Esophagus squamous epithelium (tissue), 5 donors: ENCODE results near the gene SRMS. TPM values are rescaled to one million over a fixed set of nuclear protein-coding genes. Genes with fewer than 3 reads are reported as not detected.

ENCODE experiments used
- DNase-seq: peaks from one replicate; lab custom pipeline; 2025; lab: John Stamatoyannopoulos, UW
- H3K27ac ChIP-seq, 4 donors: fragments of 200-600 bp; sonication (generic); one replicate each; pipeline ENCODE4 v1.5.1; 2016 to 2019; ENCODE audit warnings: mild to moderate bottlenecking in 1 of 4
- H3K27me3 ChIP-seq, 4 donors: fragments of 200-600 bp; sonication (generic); 1 replicate in 3 of 4; 2 replicates in 1 of 4; pipeline versions ENCODE4 v1.5.1 to v1.6.0; 2017 to 2021; ENCODE audit warnings: antibody characterized with exemption in 1 of 4
- H3K36me3 ChIP-seq, 3 donors: fragments of 200-600 bp; sonication (generic); one replicate each; pipeline ENCODE4 v1.5.1; 2016 to 2019
- H3K4me1 ChIP-seq, 3 donors: fragments of 200-600 bp; sonication (generic); one replicate each; pipeline ENCODE4 v1.5.1; 2017 to 2019
- H3K4me3 ChIP-seq, 4 donors: fragments of 200-600 bp; sonication (generic); 1 replicate in 3 of 4; 2 replicates in 1 of 4; pipeline ENCODE4 v1.5.1; 2016 to 2019; ENCODE audit warnings: mild to moderate bottlenecking in 2 of 4, moderate library complexity in 1 of 4
- H3K9me3 ChIP-seq, 3 donors: fragments of 200-600 bp; sonication (generic); one replicate each; pipeline ENCODE4 v1.5.1; 2016 to 2019
- CTCF ChIP-seq, 6 experiments: fragments of 450-650 bp in 4 of 6; fragments of 200-600 bp in 2 of 6; sonication (generic) in 2 of 6; IDR thresholded peaks; one replicate each; pipeline ENCODE4 v1.5.1; 2016 to 2019; ENCODE audit warnings: antibody characterized with exemption in 6 of 6, mild to moderate bottlenecking in 4 of 6, moderate library complexity in 4 of 6
- POLR2A ChIP-seq, 4 donors: fragments of 450-650 bp; IDR thresholded peaks; one replicate each; pipeline ENCODE4 v1.6.1; 2017; ENCODE audit warnings: antibody characterized with exemption in 4 of 4, mild to moderate bottlenecking in 4 of 4, moderate library complexity in 3 of 4
- WGBS, 2 donors: methylation state at CpG; one replicate each; pipeline ENCODE4 v1.1.5; 2018; 5-methylcytosine and 5-hydroxymethylcytosine counted together
- intact Hi-C: fragments of 100-400 bp; cut with DNase I; formaldehyde crosslinking; loops from one replicate; pipeline ENCODE4 v1.15.0; 2022
- total RNA-seq, 4 donors: library from RNA; depleted of rRNA; stranded (reverse); fragments of >200 nt; gene quantifications; one replicate each; pipeline ENCODE4 v1.1.0, GENCODE V29; 2016
- donor health status: DM: yes; HTN: yes; CAD: no.

SRMS gene
- total RNA-seq, 4 donors from 2014 or later = not detected

DNA sequence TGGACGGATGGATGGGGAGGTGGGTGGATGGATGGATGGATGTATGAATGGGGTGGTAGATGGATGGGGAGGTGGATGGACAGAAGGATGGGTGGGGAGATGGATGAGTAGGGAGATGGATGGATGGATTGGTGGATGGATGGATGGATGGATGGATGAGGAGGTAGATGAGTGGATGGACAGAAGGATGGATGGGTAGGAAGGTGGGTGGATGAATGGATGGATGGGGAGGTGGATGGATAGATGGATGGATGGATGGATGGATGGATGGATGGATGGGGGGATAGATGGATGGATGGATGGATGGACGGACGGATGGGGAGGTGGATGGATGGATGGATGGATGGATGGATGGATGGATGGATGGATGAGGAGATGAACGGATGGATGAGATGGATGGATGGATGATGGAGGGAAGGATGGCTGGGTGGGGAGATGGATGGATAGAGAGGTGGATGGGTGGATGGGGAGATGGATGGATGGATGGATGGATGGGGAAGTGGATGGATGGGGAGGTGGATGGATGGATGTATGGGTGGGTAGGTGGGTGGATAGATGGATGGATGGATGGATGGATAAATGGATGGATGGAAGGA, 55.8 kb downstream of the SRMS start:
- H3K4me3 ChIP-seq = no peak overlapping the region
- intact Hi-C loops = no loop called here
- DNase-seq = no peak
- no peak overlapping the region for H3K27ac ChIP-seq
- H3K36me3 ChIP-seq = no peaks in the 10 kb centered on the region
- TF ChIP-seq POLR2A (IDR thresholded peaks at IDR 0.05) (no peak), CTCF (IDR thresholded peaks at IDR 0.05) (no peak)
- H3K4me1 ChIP-seq = peaks cover 5 to 16% (median 8%) of the 10 kb centered on the region in 3 donors
- peaks cover 0 to 80% (median 15%) of the 10 kb centered on the region in 4 donors for H3K27me3 ChIP-seq
- WGBS, 2 donors = 52 to 64% methylated on average over 4 of the region's 4 CpGs
- no peaks in the 10 kb centered on the region for H3K9me3 ChIP-seq

DNA sequence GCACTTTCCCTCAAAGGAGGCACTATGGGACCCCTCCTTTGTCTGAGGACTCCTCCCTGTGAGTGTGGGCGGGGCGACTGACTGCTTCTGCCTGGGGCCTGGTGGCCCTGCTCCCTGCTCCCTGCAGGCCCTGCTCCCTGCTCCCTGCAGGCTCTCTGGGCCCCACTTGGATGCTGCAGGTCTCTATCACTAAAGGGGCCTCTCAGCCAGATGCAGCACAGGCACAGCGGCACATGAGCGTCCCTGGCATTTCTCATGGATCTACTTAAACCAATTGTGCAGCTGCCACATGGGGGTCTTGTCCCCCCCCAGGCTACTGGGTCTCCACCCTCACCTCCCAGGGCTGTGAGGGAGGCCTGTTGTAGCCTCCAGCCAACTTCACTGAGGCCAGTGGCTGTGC, 56.5 kb downstream of the SRMS start:
- WGBS, 2 donors = 60% methylated on average over 2 of the region's 4 CpGs; no CpG with 5 or more reads in 1 of the 2 donors
- no peak overlapping the region for H3K4me3 ChIP-seq
- no peaks in the 10 kb centered on the region for H3K36me3 ChIP-seq
- H3K9me3 ChIP-seq = no peaks in the 10 kb centered on the region
- TF ChIP-seq POLR2A (IDR thresholded peaks at IDR 0.05) = no peak
- TF ChIP-seq CTCF (IDR thresholded peaks at IDR 0.05) = no peak
- intact Hi-C loops = no loop called here
- DNase-seq = no peak
- H3K27me3 ChIP-seq = peaks cover 0 to 80% (median 12%) of the 10 kb centered on the region in 4 donors
- peaks cover 0 to 10% (median 2%) of the 10 kb centered on the region in 3 donors for H3K4me1 ChIP-seq
- no peak overlapping the region for H3K27ac ChIP-seq

Other genes starting within 250 kb of the SRMS start
- gene CHRNA4, start 186.4 kb downstream of the SRMS start, total RNA-seq = not detected
- not detected for gene KCNQ2, start 75.1 kb downstream of the SRMS start, total RNA-seq
- 1 to 10 TPM in 3 of 4 donors, under 1 TPM in 1; 0.44 to 3.1 (median 1.9) TPM for gene EEF1A2, start 48.7 kb downstream of the SRMS start, total RNA-seq
- gene PPDPF, start 27.0 kb downstream of the SRMS start, total RNA-seq = 100 to 1,000 TPM; 142 to 613 (median 338) TPM
- gene PTK6, start 10.4 kb downstream of the SRMS start, total RNA-seq = 100 to 1,000 TPM in 1 of 4 donors, 10 to 100 TPM in 3; 40.8 to 133 (median 49.7) TPM
- under 1 TPM in 1 of 4 donors, not detected in 3; under 0.01 TPM for gene FNDC11, start 6.4 kb upstream of the SRMS start, total RNA-seq
- gene HELZ2, start 26.5 kb upstream of the SRMS start, total RNA-seq = 10 to 100 TPM; 23.7 to 37.6 (median 31.2) TPM
- gene GMEB2, start 79.4 kb upstream of the SRMS start, total RNA-seq = 10 to 100 TPM in 3 of 4 donors, 1 to 10 TPM in 1; 7.2 to 12.0 (median 11.0) TPM
- gene STMN3, start 105.7 kb upstream of the SRMS start, total RNA-seq = 1 to 10 TPM; 1.9 to 8.4 (median 4.5) TPM
- gene RTEL1, start 110.6 kb upstream of the SRMS start, total RNA-seq = 10 to 100 TPM in 2 of 4 donors, 1 to 10 TPM in 2; 6.4 to 22.7 (median 12.8) TPM
- gene TNFRSF6B, start 148.9 kb upstream of the SRMS start, total RNA-seq = 10 to 100 TPM in 3 of 4 donors, 1 to 10 TPM in 1; 2.5 to 15.2 (median 10.6) TPM
- gene ARFRP1, start 160.2 kb upstream of the SRMS start, total RNA-seq = 10 to 100 TPM; 30.4 to 45.5 (median 37.0) TPM
- 10 to 100 TPM; 25.4 to 31.9 (median 28.3) TPM for gene ZGPAT, start 160.3 kb upstream of the SRMS start, total RNA-seq
- 10 to 100 TPM; 10.9 to 22.3 (median 14.4) TPM for gene LIME1, start 188.9 kb upstream of the SRMS start, total RNA-seq
- 10 to 100 TPM; 37.0 to 55.5 (median 50.2) TPM for gene SLC2A4RG, start 192.0 kb upstream of the SRMS start, total RNA-seq